GM23338 (cell line): ENCODE data around the gene FAM78B. TPM values are rescaled to one million over a fixed set of nuclear protein-coding genes. Genes with fewer than 3 reads are reported as not detected.

Experiments
- ATAC-seq: fragments of 200-7000 bp; cut with Tn5 transposase; 3 replicates; pipeline ENCODE4 v1.9.1; 2020
- DNase-seq: peaks from one replicate; pipeline ENCODE4 v3.0.0-alpha.2; 2015; ENCODE audit warnings: low spot score
- H2AFZ ChIP-seq: fragments of 200-600 bp; sonication (generic); 2 replicates; pipeline ENCODE4 v1.8.0; 2016; ENCODE audit warnings: antibody characterized with exemption, mild to moderate bottlenecking, moderate library complexity
- H3F3A ChIP-seq: fragments of 200-600 bp; sonication (generic); replicated peaks from 2 replicates; pipeline ENCODE4 v1.8.0; 2017; ENCODE audit warnings: antibody characterized with exemption, mixed run types, low read depth
- H3K27ac ChIP-seq: fragments of 200-600 bp; sonication (generic); 2 replicates; pipeline ENCODE4 v1.6.1; 2016; ENCODE audit warnings: low read depth
- H3K27me3 ChIP-seq: fragments of 200-600 bp; sonication (generic); 2 replicates; pipeline ENCODE4 v1.8.0; 2016; ENCODE audit warnings: mild to moderate bottlenecking, mixed run types, moderate library complexity; ENCODE audit not compliant: insufficient read depth
- H3K36me3 ChIP-seq: fragments of 200-600 bp; sonication (generic); 2 replicates; pipeline ENCODE4 v1.8.0; 2016; ENCODE audit warnings: mild to moderate bottlenecking; ENCODE audit not compliant: insufficient read depth
- H3K4me1 ChIP-seq: fragments of 200-600 bp; sonication (generic); 2 replicates; pipeline ENCODE4 v1.8.0; 2016; ENCODE audit warnings: mild to moderate bottlenecking, moderate library complexity; ENCODE audit not compliant: insufficient read depth
- H3K4me2 ChIP-seq: fragments of 200-600 bp; sonication (generic); 2 replicates; pipeline ENCODE4 v1.7.1; 2017; ENCODE audit warnings: mixed run types
- H3K4me3 ChIP-seq: fragments of 200-600 bp; sonication (generic); 2 replicates; pipeline ENCODE4 v1.6.1; 2016; ENCODE audit warnings: mixed run types
- H3K79me2 ChIP-seq: fragments of 200-600 bp; sonication (generic); replicated peaks from 2 replicates; pipeline ENCODE4 v1.8.0; 2017; ENCODE audit warnings: mild to moderate bottlenecking; ENCODE audit not compliant: insufficient read depth
- H3K9me2 ChIP-seq: fragments of 200-600 bp; sonication (generic); 2 replicates; pipeline ENCODE4 v1.8.0; 2017; ENCODE audit not compliant: insufficient read depth
- H4K20me1 ChIP-seq: fragments of 200-600 bp; sonication (generic); replicated peaks from 2 replicates; pipeline ENCODE4 v1.8.0; 2017; ENCODE audit warnings: mild to moderate bottlenecking; ENCODE audit not compliant: insufficient read depth
- H3K27ac Mint-ChIP-seq: 2 replicates; pipeline ENCODE4 v1.8.0; 2020; ENCODE audit warnings: inconsistent platforms, mild to moderate bottlenecking, moderate library complexity, mixed read lengths
- H3K27me3 Mint-ChIP-seq: 3 replicates; pipeline ENCODE4 v1.8.0; 2022; ENCODE audit warnings: low read depth, mild to moderate bottlenecking, moderate library complexity, mixed read lengths, inconsistent platforms; ENCODE audit not compliant: insufficient read depth, poor library complexity
- H3K36me3 Mint-ChIP-seq: 3 replicates; pipeline ENCODE4 v1.8.0; 2021; ENCODE audit warnings: low read depth, mild to moderate bottlenecking, inconsistent platforms, moderate library complexity, mixed read lengths
- H3K4me1 Mint-ChIP-seq: 3 replicates; pipeline ENCODE4 v1.8.0; 2020; ENCODE audit warnings: mild to moderate bottlenecking, inconsistent platforms, mixed read lengths
- H3K4me3 Mint-ChIP-seq: 3 replicates; pipeline ENCODE4 v1.8.0; 2021; ENCODE audit warnings: moderate library complexity, mild to moderate bottlenecking, inconsistent platforms, mixed read lengths
- H3K9me3 Mint-ChIP-seq: 3 replicates; pipeline ENCODE4 v1.8.0; 2020; ENCODE audit warnings: moderate library complexity, mild to moderate bottlenecking, inconsistent platforms, mixed read lengths
- CREB1 ChIP-seq: fragments of 250-450 bp; sonication (Bioruptor Pico); IDR thresholded peaks from 2 replicates; pipeline ENCODE4 v1.5.0; 2020; ENCODE audit warnings: low read depth, mild to moderate bottlenecking, moderate library complexity
- EZH2 ChIP-seq: fragments of 200-600 bp; sonication (generic); IDR thresholded peaks from one replicate; pipeline ENCODE4 v1.8.0; 2017; ENCODE audit warnings: antibody characterized with exemption, mild to moderate bottlenecking, low read depth; ENCODE audit not compliant: unreplicated experiment
- EZH2phosphoT487 ChIP-seq: fragments of 200-600 bp; sonication (generic); IDR thresholded peaks from one replicate; pipeline ENCODE4 v1.8.1; 2018; ENCODE audit warnings: antibody characterized with exemption; ENCODE audit not compliant: unreplicated experiment
- JUNB ChIP-seq: IDR thresholded peaks from one replicate; pipeline ENCODE4 v1.6.1; 2016; ENCODE audit warnings: antibody characterized with exemption; ENCODE audit not compliant: unreplicated experiment
- NANOG ChIP-seq: IDR thresholded peaks from 2 replicates; pipeline ENCODE4 v1.6.1; 2016; ENCODE audit warnings: antibody characterized with exemption, borderline replicate concordance
- POLR2AphosphoS5 ChIP-seq: IDR thresholded peaks from 2 replicates; pipeline ENCODE4 v1.6.1; 2016; ENCODE audit warnings: antibody characterized with exemption, low read depth
- STAT1 ChIP-seq: IDR thresholded peaks from one replicate; pipeline ENCODE4 v1.6.1; 2016; ENCODE audit warnings: antibody characterized with exemption; ENCODE audit not compliant: unreplicated experiment
- ZNF331 ChIP-seq: fragments of 250-450 bp; sonication (Bioruptor Pico); IDR thresholded peaks from 2 replicates; pipeline ENCODE4 v1.5.0; 2020; ENCODE audit warnings: low read depth, mild to moderate bottlenecking, moderate library complexity
- polyA plus RNA-seq: library from polyadenylated mRNA; unstranded; fragments of >200 nt; fragmentation: Nextera tagmentation; extraction: Ambion mirVana; gene quantifications from 2 replicates; pipeline ENCODE4 v1.2.1, GENCODE V29; 2016
- total RNA-seq: library from RNA; depleted of rRNA; stranded (reverse); fragments of >200 nt; shearing (Covaris generic); gene quantifications from 2 replicates; pipeline ENCODE4 v1.2.3, GENCODE V29; 2014
- TF ChIP-seq, protein P1 (sequence below): IDR thresholded peaks from one replicate; pipeline ENCODE4 v1.6.1; 2018; ENCODE audit warnings: antibody characterized with exemption; ENCODE audit not compliant: unreplicated experiment

The FAM78B gene
- total and polyA plus RNA-seq, 2 experiments from 2014 or later, result 1.6 to 4.6 TPM

DNA sequence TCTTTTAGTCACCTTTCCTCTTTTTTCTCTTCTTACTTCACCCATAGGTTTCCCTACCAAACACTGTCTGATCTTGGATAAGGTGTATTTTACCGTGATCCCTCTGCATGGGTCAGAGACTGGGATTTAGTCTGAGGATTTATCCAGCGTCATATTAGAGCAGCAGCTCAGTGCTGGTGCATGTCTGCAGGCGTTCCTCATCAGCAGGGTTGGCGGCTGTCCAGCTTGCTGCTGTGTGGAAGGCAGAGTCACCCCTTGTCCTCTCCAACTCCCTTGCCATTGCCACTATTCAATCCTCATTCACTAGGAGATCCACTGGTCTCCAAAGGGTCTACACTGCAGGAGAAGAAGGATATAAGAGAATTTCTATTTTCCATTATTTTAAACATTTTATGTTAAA lies 7.3 kb upstream of the FAM78B start:
- DNase-seq (no peak), ATAC-seq (no peak)
- no peak overlapping the region for H3K27ac Mint-ChIP-seq
- Histone ChIP-seq H3K4me3 (no peak overlapping the region), H2AFZ (no peak overlapping the region), H3K79me2 (no peaks in the 10 kb centered on the region), H3K4me1 (peaks cover 34% of the 10 kb centered on the region), H3K27me3 (no peaks in the 10 kb centered on the region), H3K36me3 (no peaks in the 10 kb centered on the region), H3K4me2 (0 out of 2 replicates have a peak overlapping the region, but pooled peaks have one; percentile 6), H3F3A (no peaks in the 10 kb centered on the region), H3K27ac (no peak overlapping the region), H4K20me1 (no peaks in the 10 kb centered on the region), H3K9me2 (peaks cover 10% of the 10 kb centered on the region; the same call in 1 of the 2 replicates)
- H3K4me1 Mint-ChIP-seq, result peaks cover 27% of the 10 kb centered on the region
- H3K9me3 Mint-ChIP-seq, result no peaks in the 10 kb centered on the region
- no peaks in the 10 kb centered on the region for H3K36me3 Mint-ChIP-seq
- TF ChIP-seq STAT1, result no peak
- TF ChIP-seq EZH2, result no peak
- peaks cover 5% of the 10 kb centered on the region for H3K27me3 Mint-ChIP-seq
- H3K4me3 Mint-ChIP-seq, result no peak overlapping the region

DNA sequence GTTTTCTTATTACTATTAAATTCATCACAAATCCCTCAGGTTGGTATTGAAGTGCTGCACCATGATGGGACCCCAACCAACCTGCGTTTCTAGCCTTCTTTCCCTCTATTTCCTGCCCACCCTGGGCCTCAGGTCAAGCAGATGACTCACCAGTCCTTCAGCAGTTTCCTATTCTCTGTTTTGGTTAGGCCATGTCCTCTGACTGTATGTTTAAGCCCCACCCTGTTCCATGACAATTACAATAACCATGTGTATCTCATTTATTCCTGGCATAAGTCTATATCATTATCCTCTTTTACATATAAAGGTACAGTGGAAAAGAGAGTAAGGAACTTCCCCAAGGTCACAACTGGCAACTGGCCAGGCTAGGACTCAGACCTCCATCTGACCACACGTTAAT lies 5.3 kb upstream of the FAM78B start:
- no peak overlapping the region for H2AFZ ChIP-seq
- H3K27me3 ChIP-seq, result peaks cover 7% of the 10 kb centered on the region
- no peak overlapping the region for H3K27ac ChIP-seq
- Mint-ChIP-seq H3K4me3 (no peak overlapping the region), H3K27ac (no peak overlapping the region), H3K27me3 (peaks cover 16% of the 10 kb centered on the region), H3K36me3 (no peaks in the 10 kb centered on the region), H3K9me3 (no peaks in the 10 kb centered on the region), H3K4me1 (peaks cover 31% of the 10 kb centered on the region)
- H4K20me1 ChIP-seq, result no peaks in the 10 kb centered on the region
- H3K79me2 ChIP-seq, result no peaks in the 10 kb centered on the region
- peaks cover 35% of the 10 kb centered on the region for H3K4me1 ChIP-seq
- H3K9me2 ChIP-seq, result peaks cover 10% of the 10 kb centered on the region; the same call in 1 of the 2 replicates
- TF ChIP-seq NANOG (no peak), ZNF331 (CRISPR knock-in tag) (no peak), JUNB (no peak), EZH2phosphoT487 (no peak), CREB1 (CRISPR knock-in tag) (no peak), STAT1 (no peak), POLR2AphosphoS5 (no peak)
- TF ChIP-seq, protein P1, sequence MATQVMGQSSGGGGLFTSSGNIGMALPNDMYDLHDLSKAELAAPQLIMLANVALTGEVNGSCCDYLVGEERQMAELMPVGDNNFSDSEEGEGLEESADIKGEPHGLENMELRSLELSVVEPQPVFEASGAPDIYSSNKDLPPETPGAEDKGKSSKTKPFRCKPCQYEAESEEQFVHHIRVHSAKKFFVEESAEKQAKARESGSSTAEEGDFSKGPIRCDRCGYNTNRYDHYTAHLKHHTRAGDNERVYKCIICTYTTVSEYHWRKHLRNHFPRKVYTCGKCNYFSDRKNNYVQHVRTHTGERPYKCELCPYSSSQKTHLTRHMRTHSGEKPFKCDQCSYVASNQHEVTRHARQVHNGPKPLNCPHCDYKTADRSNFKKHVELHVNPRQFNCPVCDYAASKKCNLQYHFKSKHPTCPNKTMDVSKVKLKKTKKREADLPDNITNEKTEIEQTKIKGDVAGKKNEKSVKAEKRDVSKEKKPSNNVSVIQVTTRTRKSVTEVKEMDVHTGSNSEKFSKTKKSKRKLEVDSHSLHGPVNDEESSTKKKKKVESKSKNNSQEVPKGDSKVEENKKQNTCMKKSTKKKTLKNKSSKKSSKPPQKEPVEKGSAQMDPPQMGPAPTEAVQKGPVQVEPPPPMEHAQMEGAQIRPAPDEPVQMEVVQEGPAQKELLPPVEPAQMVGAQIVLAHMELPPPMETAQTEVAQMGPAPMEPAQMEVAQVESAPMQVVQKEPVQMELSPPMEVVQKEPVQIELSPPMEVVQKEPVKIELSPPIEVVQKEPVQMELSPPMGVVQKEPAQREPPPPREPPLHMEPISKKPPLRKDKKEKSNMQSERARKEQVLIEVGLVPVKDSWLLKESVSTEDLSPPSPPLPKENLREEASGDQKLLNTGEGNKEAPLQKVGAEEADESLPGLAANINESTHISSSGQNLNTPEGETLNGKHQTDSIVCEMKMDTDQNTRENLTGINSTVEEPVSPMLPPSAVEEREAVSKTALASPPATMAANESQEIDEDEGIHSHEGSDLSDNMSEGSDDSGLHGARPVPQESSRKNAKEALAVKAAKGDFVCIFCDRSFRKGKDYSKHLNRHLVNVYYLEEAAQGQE, result no peak
- DNase-seq (no peak), ATAC-seq (no peak)
- no peaks in the 10 kb centered on the region for H3F3A ChIP-seq
- H3K4me2 ChIP-seq, result no peak overlapping the region
- H3K4me3 ChIP-seq, result no peak overlapping the region
- no peaks in the 10 kb centered on the region for H3K36me3 ChIP-seq
